HG03457 (cell line): Measurements from ENCODE around the gene MLC1.

Experiments used
- ATAC-seq: cut with Tn5 transposase; IDR thresholded peaks from one replicate; pipeline ENCODE4 v1.9.1; 2021; ENCODE audit warnings: moderate number of reproducible peaks; ENCODE audit not compliant: unreplicated experiment

The MLC1 gene

GRCh38 chr22:50016988-50017700, 68.1 kb downstream of the MLC1 start:
- no peak for ATAC-seq

- no peak for ATAC-seq
Observed at GRCh38 chr22:50016308-50016987, 68.8 kb downstream of the MLC1 start.

- no peak for ATAC-seq
Observed at GRCh38 chr22:50015451-50016307, 69.5 kb downstream of the MLC1 start.

- no peak for ATAC-seq
Observed at GRCh38 chr22:50014655-50015401, 70.4 kb downstream of the MLC1 start.

GRCh38 chr22:50014053-50014501, 71.1 kb downstream of the MLC1 start:
- no peak for ATAC-seq

- ATAC-seq = no peak
Observed at GRCh38 chr22:50012211-50013181, 72.7 kb downstream of the MLC1 start, which contains the start of gene IL17REL. Gene IL17REL, minus strand, starts transcription at chr22:50012765. Its CDS starts 119 bp downstream, at chr22:50012646.

GRCh38 chr22:50011447-50012210, 73.6 kb downstream of the MLC1 start:
- no peak for ATAC-seq

- no peak for ATAC-seq
Observed at GRCh38 chr22:50010676-50011446, 74.4 kb downstream of the MLC1 start.

- no peak for ATAC-seq
Observed at GRCh38 chr22:50009765-50010675, 75.2 kb downstream of the MLC1 start.
